B cell (primary cell): ENCODE measurements around the gene CHST11. TPM values are rescaled to one million over a fixed set of nuclear protein-coding genes. Genes with fewer than 3 reads are reported as not detected.
A peak's percentile ranks its signal among the peaks of the same experiment; 100 is the strongest.

Source experiments
- ATAC-seq: fragments of 200-7000 bp; cut with Tn5 transposase; one replicate; pipeline ENCODE4 v1.10.0; 2021; ENCODE audit warnings: low read depth, mild to moderate bottlenecking, moderate number of reproducible peaks, moderate library complexity
- CTCF ChIA-PET: fragments of 350-600 bp; sonication (Branson Sonifier 250); formaldehyde crosslinking; loops from one replicate; lab custom pipeline; 2021; ENCODE audit warnings: antibody characterized with exemption, inconsistent platforms; lab: Charles Lee
- POLR2A ChIA-PET: fragments of 350-600 bp; sonication (Branson Sonifier 250); formaldehyde crosslinking; loops from one replicate; lab custom pipeline; 2021; ENCODE audit warnings: antibody characterized with exemption; lab: Charles Lee
- DNase-seq: peaks from one replicate; pipeline ENCODE4 v3.0.0; 2013
- H2AFZ ChIP-seq: 2 replicates; pipeline ENCODE4 v1.6.1; 2012; ENCODE audit warnings: mild to moderate bottlenecking, low read depth, low read length; ENCODE audit not compliant: insufficient read depth, poor library complexity, severe bottlenecking
- H3K27ac ChIP-seq, 2 donors: 1 replicate in 1 of 2; 2 replicates in 1 of 2; pipeline ENCODE4 v1.5.1; 2012 to 2013; ENCODE audit warnings: low read length in 2 of 2, mild to moderate bottlenecking in 2 of 2, moderate library complexity in 1 of 2
- H3K27me3 ChIP-seq, 4 experiments: fragments of 200-600 bp in 1 of 4; sonication (generic) in 1 of 4; replicated peaks in 1 of 4; 1 replicate in 2 of 4; 2 replicates in 2 of 4; pipeline versions ENCODE4 v1.6.1 to v1.7.0; 2013 to 2016; ENCODE audit warnings: low read length in 3 of 4, mild to moderate bottlenecking in 2 of 4, mixed read lengths in 1 of 4, moderate library complexity in 1 of 4; ENCODE audit not compliant: insufficient read depth in 4 of 4, control insufficient read depth in 3 of 4; ENCODE audit errors: control extremely low read depth in 1 of 4
- H3K36me3 ChIP-seq, 2 experiments: replicated peaks in 1 of 2; 1 replicate in 1 of 2; 2 replicates in 1 of 2; pipeline versions ENCODE4 v1.6.1 to v1.7.1; 2013; ENCODE audit warnings: low read length in 1 of 2; ENCODE audit not compliant: insufficient read depth in 2 of 2, control insufficient read depth in 1 of 2; ENCODE audit errors: control extremely low read depth in 1 of 2, extremely low read depth in 1 of 2
- H3K4me1 ChIP-seq, 2 donors: fragments of 200-600 bp in 1 of 2; sonication (generic) in 1 of 2; 1 replicate in 1 of 2; 2 replicates in 1 of 2; pipeline versions ENCODE4 v1.5.1 to v1.6.1; 2013 to 2017; ENCODE audit warnings: low read length in 2 of 2; ENCODE audit not compliant: control insufficient read depth in 2 of 2, insufficient read depth in 2 of 2
- H3K4me2 ChIP-seq: replicated peaks from 2 replicates; pipeline ENCODE3; 2012; ENCODE audit warnings: mild to moderate bottlenecking, low read depth, low read length; ENCODE audit not compliant: poor library complexity, severe bottlenecking
- H3K4me3 ChIP-seq, 5 experiments: fragments of 200-600 bp in 1 of 5; sonication (generic) in 1 of 5; 1 replicate in 3 of 5; 2 replicates in 2 of 5; pipeline versions ENCODE4 v1.5.1 to v1.7.0; 2011 to 2016; ENCODE audit warnings: low read length in 4 of 5, mild to moderate bottlenecking in 4 of 5, low read depth in 2 of 5, control low read depth in 1 of 5, moderate library complexity in 1 of 5; ENCODE audit not compliant: insufficient read depth in 1 of 5; ENCODE audit errors: control extremely low read depth in 1 of 5, extremely low read depth in 1 of 5
- H3K79me2 ChIP-seq: fragments of 200-600 bp; sonication (generic); one replicate; pipeline ENCODE4 v1.6.0; 2016; ENCODE audit warnings: low read length; ENCODE audit not compliant: control insufficient read depth, insufficient read depth
- H3K9ac ChIP-seq: fragments of 200-600 bp; sonication (generic); 2 replicates; pipeline ENCODE4 v1.6.1; 2017; ENCODE audit warnings: mild to moderate bottlenecking, low read length, moderate library complexity
- H3K9me3 ChIP-seq, 3 donors: one replicate each; pipeline versions ENCODE4 v1.6.1 to v1.7.1; 2013; ENCODE audit warnings: low read length in 2 of 3; ENCODE audit not compliant: control insufficient read depth in 2 of 3, insufficient read depth in 1 of 3; ENCODE audit errors: control extremely low read depth in 1 of 3
- H4K20me1 ChIP-seq: 2 replicates; pipeline ENCODE4 v1.6.0; 2012; ENCODE audit warnings: mild to moderate bottlenecking, low read length; ENCODE audit not compliant: insufficient read depth, control insufficient read depth, poor library complexity, severe bottlenecking
- H3K27ac Mint-ChIP-seq: one replicate; pipeline ENCODE4 v1.8.0; 2021; ENCODE audit warnings: mixed read lengths
- H3K27me3 Mint-ChIP-seq: one replicate; pipeline ENCODE4 v1.8.0; 2021; ENCODE audit warnings: mixed read lengths
- H3K4me1 Mint-ChIP-seq: one replicate; pipeline ENCODE4 v1.8.0; 2021; ENCODE audit warnings: mixed read lengths
- H3K4me3 Mint-ChIP-seq: one replicate; pipeline ENCODE4 v1.8.0; 2021; ENCODE audit warnings: mixed read lengths
- H3K9me3 Mint-ChIP-seq: one replicate; pipeline ENCODE4 v1.8.0; 2022; ENCODE audit warnings: mixed read lengths; ENCODE audit not compliant: insufficient read depth
- EZH2 ChIP-seq: IDR thresholded peaks from 2 replicates; pipeline ENCODE4 v1.6.1; 2012; ENCODE audit warnings: borderline replicate concordance, low read depth, mild to moderate bottlenecking, moderate library complexity, low read length; ENCODE audit not compliant: insufficient read depth, poor library complexity, severe bottlenecking
- WGBS: methylation state at CpG from one replicate; pipeline ENCODE4 v1.1.5; 2013; ENCODE audit warnings: missing lambda C conversion rate; ENCODE audit not compliant: insufficient coverage; 5-methylcytosine and 5-hydroxymethylcytosine counted together
- intact Hi-C: fragments of 100-400 bp; cut with micrococcal nuclease; formaldehyde crosslinking; loops from one replicate; pipeline ENCODE4 v1.10.0; 2022
- polyA plus RNA-seq: library from polyadenylated mRNA; depleted of rRNA; stranded (reverse); fragments of >200 nt; gene quantifications from 2 replicates; pipeline ENCODE4 v1.2.3, GENCODE V29; 2012
- total RNA-seq, 2 donors: library from RNA; stranded (reverse); fragments of 120-200 nt in 1 of 2; gene quantifications; 1 replicate in 1 of 2; 2 replicates in 1 of 2; pipeline versions ENCODE4 v1.2.3 to v1.2.4, GENCODE V29; 2013 to 2022
- TF ChIP-seq, protein P1 (sequence below): fragments of 200-600 bp; IDR thresholded peaks from one replicate; pipeline ENCODE4 v1.8.0; 2022; ENCODE audit warnings: antibody characterized with exemption, mild to moderate bottlenecking

The CHST11 gene
- total and polyA plus RNA-seq, 2 donors (not counting 1 experiment from before 2014, with no cell fraction given), result 46.3 to 152 TPM

DNA sequence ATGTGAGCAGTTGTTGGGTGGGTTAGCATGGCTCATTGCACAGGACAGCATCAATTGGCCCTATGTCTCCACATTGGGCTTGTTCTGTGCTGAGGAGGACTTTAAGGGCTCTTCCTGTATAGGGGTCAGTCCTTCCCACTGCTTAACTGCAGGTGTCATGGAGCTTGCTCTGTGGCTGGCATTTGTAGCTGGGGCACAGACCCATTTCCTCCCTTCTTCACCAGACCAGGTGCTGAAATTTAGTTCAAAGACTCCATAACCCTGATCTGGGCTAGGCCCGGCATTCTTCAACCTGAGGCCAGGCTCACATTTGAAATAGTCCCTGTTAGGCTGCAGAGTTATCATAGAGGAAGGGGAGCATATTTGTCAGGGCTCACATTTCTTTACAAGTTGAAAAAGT is 12.8 kb downstream of the CHST11 start:
- peaks cover 7% of the 10 kb centered on the region for H3K9me3 Mint-ChIP-seq
- H3K27me3 Mint-ChIP-seq, result no peaks in the 10 kb centered on the region
- peaks cover 97% of the 10 kb centered on the region for H3K79me2 ChIP-seq
- H3K9ac ChIP-seq, result no peak overlapping the region
- no peak for ATAC-seq
- H3K27me3 ChIP-seq, result no peaks in the 10 kb centered on the region
- TF ChIP-seq, protein P1, sequence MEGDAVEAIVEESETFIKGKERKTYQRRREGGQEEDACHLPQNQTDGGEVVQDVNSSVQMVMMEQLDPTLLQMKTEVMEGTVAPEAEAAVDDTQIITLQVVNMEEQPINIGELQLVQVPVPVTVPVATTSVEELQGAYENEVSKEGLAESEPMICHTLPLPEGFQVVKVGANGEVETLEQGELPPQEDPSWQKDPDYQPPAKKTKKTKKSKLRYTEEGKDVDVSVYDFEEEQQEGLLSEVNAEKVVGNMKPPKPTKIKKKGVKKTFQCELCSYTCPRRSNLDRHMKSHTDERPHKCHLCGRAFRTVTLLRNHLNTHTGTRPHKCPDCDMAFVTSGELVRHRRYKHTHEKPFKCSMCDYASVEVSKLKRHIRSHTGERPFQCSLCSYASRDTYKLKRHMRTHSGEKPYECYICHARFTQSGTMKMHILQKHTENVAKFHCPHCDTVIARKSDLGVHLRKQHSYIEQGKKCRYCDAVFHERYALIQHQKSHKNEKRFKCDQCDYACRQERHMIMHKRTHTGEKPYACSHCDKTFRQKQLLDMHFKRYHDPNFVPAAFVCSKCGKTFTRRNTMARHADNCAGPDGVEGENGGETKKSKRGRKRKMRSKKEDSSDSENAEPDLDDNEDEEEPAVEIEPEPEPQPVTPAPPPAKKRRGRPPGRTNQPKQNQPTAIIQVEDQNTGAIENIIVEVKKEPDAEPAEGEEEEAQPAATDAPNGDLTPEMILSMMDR, result no peak
- no peak for TF ChIP-seq EZH2
- H3K4me1 ChIP-seq, result peaks cover 93 to 97% of the 10 kb centered on the region in 2 donors
- WGBS, result no CpG with 5 or more reads among the region's 1 CpG
- peaks cover 0 to 3% (median 0%) of the 10 kb centered on the region in 3 donors for H3K9me3 ChIP-seq
- H3K27ac Mint-ChIP-seq, result peak overlapping the region; percentile 32
- H3K4me3 Mint-ChIP-seq, result no peak overlapping the region
- no peaks in the 10 kb centered on the region for H4K20me1 ChIP-seq
- no peak overlapping the region for H3K4me3 ChIP-seq
- no peak for DNase-seq
- ChIA-PET CTCF (interaction anchor here (1.0 to 1.4 kb wide), 3 partner anchors 8 to 88 kb away, joined by 4 to 5 read pairs (median 4); no protein-coding TSS in a partner anchor), POLR2A (no interaction called here)
- peaks cover 90% of the 10 kb centered on the region for H3K4me1 Mint-ChIP-seq
- H3K4me2 ChIP-seq, result peak overlapping the region; percentile 26
- intact Hi-C loops, result no loop called here
- peak overlapping the region; percentile 7 to 9 for H3K27ac ChIP-seq
- H3K36me3 ChIP-seq, result no peaks in the 10 kb centered on the region
- H2AFZ ChIP-seq, result no peak overlapping the region

- H3K4me1 Mint-ChIP-seq, result peaks cover 88% of the 10 kb centered on the region
- DNase-seq, result no peak
- H3K79me2 ChIP-seq, result peaks cover 97% of the 10 kb centered on the region
- H3K4me2 ChIP-seq, result no peak overlapping the region
- ChIA-PET CTCF (interaction anchor here (0.9 to 1.1 kb wide), 2 partner anchors 89 to 171 kb away, joined by 4 to 5 read pairs; no protein-coding TSS in a partner anchor), POLR2A (interaction anchor here (0.6 kb wide), 1 partner anchor 34 kb away, joined by 3 read pairs; no protein-coding TSS in a partner anchor)
- no peak for ATAC-seq
- H3K27ac ChIP-seq, result peak overlapping the region in 1 of 2 donors; percentile 88
- no peak overlapping the region for H3K9ac ChIP-seq
- no CpG with 5 or more reads among the region's 1 CpG for WGBS
- H3K36me3 ChIP-seq, result no peaks in the 10 kb centered on the region
- peaks cover 7% of the 10 kb centered on the region for H3K9me3 Mint-ChIP-seq
- H3K27me3 Mint-ChIP-seq, result no peaks in the 10 kb centered on the region
- TF ChIP-seq, protein P1, result no peak
- TF ChIP-seq EZH2, result no peak
- intact Hi-C loops, result no loop called here
- H3K27me3 ChIP-seq, result no peaks in the 10 kb centered on the region
- peaks cover 0 to 3% (median 0%) of the 10 kb centered on the region in 3 donors for H3K9me3 ChIP-seq
- no peak overlapping the region for H2AFZ ChIP-seq
- H3K27ac Mint-ChIP-seq, result peak overlapping the region; percentile 62
- no peaks in the 10 kb centered on the region for H4K20me1 ChIP-seq
- no peak overlapping the region for H3K4me3 ChIP-seq
- H3K4me3 Mint-ChIP-seq, result no peak overlapping the region
- peaks cover 91 to 96% of the 10 kb centered on the region in 2 donors for H3K4me1 ChIP-seq
Measured at GRCh38 chr12:104470521-104470920, 13.8 kb downstream of the CHST11 start.
